Measurements from ENCODE around the gene KIF19.

DNA sequence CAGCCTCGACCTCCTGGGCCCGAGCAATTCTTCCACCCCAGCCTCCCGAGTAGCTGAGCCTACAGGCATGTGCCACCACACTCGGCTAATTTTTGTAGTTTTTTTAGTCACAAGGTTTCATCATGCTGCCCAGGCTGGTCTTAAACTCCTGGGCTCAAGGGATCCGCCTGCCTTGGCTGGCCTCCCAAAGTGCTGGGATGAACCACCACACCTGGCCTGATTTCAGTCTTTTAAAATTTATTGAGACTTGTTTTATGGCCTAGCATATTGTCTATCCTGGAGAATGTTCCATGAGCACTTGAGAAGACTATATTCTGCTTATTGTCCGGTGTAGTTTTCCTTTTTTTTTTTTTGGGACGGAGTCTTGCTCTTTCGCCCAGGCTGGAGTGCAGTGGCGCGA, 33.5 kb upstream of the KIF19 start:
- TF ChIP-seq, protein P1, sequence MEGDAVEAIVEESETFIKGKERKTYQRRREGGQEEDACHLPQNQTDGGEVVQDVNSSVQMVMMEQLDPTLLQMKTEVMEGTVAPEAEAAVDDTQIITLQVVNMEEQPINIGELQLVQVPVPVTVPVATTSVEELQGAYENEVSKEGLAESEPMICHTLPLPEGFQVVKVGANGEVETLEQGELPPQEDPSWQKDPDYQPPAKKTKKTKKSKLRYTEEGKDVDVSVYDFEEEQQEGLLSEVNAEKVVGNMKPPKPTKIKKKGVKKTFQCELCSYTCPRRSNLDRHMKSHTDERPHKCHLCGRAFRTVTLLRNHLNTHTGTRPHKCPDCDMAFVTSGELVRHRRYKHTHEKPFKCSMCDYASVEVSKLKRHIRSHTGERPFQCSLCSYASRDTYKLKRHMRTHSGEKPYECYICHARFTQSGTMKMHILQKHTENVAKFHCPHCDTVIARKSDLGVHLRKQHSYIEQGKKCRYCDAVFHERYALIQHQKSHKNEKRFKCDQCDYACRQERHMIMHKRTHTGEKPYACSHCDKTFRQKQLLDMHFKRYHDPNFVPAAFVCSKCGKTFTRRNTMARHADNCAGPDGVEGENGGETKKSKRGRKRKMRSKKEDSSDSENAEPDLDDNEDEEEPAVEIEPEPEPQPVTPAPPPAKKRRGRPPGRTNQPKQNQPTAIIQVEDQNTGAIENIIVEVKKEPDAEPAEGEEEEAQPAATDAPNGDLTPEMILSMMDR (IDR thresholded peaks at IDR 0.05; ENCODE audit: low read depth, low read length, missing input control), result no peak
- TF ChIP-seq, protein P2, sequence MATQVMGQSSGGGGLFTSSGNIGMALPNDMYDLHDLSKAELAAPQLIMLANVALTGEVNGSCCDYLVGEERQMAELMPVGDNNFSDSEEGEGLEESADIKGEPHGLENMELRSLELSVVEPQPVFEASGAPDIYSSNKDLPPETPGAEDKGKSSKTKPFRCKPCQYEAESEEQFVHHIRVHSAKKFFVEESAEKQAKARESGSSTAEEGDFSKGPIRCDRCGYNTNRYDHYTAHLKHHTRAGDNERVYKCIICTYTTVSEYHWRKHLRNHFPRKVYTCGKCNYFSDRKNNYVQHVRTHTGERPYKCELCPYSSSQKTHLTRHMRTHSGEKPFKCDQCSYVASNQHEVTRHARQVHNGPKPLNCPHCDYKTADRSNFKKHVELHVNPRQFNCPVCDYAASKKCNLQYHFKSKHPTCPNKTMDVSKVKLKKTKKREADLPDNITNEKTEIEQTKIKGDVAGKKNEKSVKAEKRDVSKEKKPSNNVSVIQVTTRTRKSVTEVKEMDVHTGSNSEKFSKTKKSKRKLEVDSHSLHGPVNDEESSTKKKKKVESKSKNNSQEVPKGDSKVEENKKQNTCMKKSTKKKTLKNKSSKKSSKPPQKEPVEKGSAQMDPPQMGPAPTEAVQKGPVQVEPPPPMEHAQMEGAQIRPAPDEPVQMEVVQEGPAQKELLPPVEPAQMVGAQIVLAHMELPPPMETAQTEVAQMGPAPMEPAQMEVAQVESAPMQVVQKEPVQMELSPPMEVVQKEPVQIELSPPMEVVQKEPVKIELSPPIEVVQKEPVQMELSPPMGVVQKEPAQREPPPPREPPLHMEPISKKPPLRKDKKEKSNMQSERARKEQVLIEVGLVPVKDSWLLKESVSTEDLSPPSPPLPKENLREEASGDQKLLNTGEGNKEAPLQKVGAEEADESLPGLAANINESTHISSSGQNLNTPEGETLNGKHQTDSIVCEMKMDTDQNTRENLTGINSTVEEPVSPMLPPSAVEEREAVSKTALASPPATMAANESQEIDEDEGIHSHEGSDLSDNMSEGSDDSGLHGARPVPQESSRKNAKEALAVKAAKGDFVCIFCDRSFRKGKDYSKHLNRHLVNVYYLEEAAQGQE (IDR thresholded peaks at IDR 0.05), result no peak
- TF ChIP-seq, protein P3, sequence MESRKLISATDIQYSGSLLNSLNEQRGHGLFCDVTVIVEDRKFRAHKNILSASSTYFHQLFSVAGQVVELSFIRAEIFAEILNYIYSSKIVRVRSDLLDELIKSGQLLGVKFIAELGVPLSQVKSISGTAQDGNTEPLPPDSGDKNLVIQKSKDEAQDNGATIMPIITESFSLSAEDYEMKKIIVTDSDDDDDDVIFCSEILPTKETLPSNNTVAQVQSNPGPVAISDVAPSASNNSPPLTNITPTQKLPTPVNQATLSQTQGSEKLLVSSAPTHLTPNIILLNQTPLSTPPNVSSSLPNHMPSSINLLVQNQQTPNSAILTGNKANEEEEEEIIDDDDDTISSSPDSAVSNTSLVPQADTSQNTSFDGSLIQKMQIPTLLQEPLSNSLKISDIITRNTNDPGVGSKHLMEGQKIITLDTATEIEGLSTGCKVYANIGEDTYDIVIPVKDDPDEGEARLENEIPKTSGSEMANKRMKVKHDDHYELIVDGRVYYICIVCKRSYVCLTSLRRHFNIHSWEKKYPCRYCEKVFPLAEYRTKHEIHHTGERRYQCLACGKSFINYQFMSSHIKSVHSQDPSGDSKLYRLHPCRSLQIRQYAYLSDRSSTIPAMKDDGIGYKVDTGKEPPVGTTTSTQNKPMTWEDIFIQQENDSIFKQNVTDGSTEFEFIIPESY (IDR thresholded peaks at IDR 0.05), result no peak
- TF ChIP-seq RAD21 (IDR thresholded peaks at IDR 0.05) (no peak), GABPA (IDR thresholded peaks at IDR 0.05 in 1 of 2, conservative IDR thresholded peaks at IDR 0.05 in 1 of 2) (no peak), YY1 (IDR thresholded peaks at IDR 0.05) (no peak), NR2F2 (IDR thresholded peaks at IDR 0.05) (no peak), EGR1 (IDR thresholded peaks at IDR 0.05; ENCODE audit: low read depth in 2 of 2) (no peak), TAF1 (conservative IDR thresholded peaks at IDR 0.05) (no peak), RXRA (IDR thresholded peaks at IDR 0.05) (no peak), JUND (IDR thresholded peaks at IDR 0.05) (no peak)
- TF ChIP-seq, protein P4, sequence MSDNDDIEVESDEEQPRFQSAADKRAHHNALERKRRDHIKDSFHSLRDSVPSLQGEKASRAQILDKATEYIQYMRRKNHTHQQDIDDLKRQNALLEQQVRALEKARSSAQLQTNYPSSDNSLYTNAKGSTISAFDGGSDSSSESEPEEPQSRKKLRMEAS (IDR thresholded peaks at IDR 0.05), result no peak

Data from liver (tissue), 3 donors.